Measurements from ENCODE around the gene CHST14. TPM values are rescaled to one million over a fixed set of nuclear protein-coding genes. Genes with fewer than 3 reads are reported as not detected.

The CHST14 gene
- total RNA-seq, 3 donors from 2014 or later (not counting 1 experiment from before 2014, with no cell fraction given), result 9.8 to 16.7 (median 12.9) TPM

DNA sequence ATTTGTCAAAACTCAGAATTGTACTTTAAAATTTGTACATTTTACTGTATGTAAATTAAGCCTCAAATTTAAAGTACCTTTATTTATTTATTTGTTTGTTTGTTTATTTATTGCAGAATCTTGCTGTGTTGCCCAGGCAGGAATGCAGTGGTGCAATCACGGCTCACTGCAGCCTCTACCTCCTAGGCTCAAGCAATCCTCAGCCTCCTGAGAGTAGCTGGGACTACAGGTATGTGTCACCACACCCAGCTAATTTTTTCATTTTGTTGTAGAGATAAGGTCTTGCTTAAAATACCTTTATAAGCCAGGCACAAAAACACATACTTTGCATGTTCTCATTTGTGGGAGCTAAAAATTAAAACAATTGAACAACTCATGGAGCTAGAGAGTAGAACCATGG is 37.4 kb downstream of the CHST14 start:
- Histone ChIP-seq H3K9me3 (ENCODE audit: control insufficient read depth, insufficient read depth, low read length) (no peaks in the 10 kb centered on the region), H3K36me3 (ENCODE audit: control insufficient read depth, insufficient read depth, low read length) (no peaks in the 10 kb centered on the region), H3K4me1 (ENCODE audit: control insufficient read depth, insufficient read depth, low read length) (peaks cover 20% of the 10 kb centered on the region), H3K4me3 (ENCODE audit: low read length) (no peak overlapping the region), H3K27me3 (ENCODE audit: control insufficient read depth, insufficient read depth, low read length) (peaks cover 30% of the 10 kb centered on the region), H3K27ac (ENCODE audit: low read length) (no peak overlapping the region)
- no peaks in the 10 kb centered on the region for H3K9me3 Mint-ChIP-seq
- ATAC-seq (no peak), DNase-seq (no peak)
- peaks cover 25 to 30% of the 10 kb centered on the region in 2 donors for H3K4me1 Mint-ChIP-seq
- intact Hi-C loops (cut with micrococcal nuclease), result loop anchor here (5.0 kb wide), 1 partner anchor 66 kb away; the partner anchor contains the start of gene BAHD1
- H3K27ac Mint-ChIP-seq, result no peak overlapping the region
- 80% methylated on average over 1 of the region's 1 CpG for WGBS (ENCODE audit: insufficient coverage)
- H3K4me3 Mint-ChIP-seq, result no peak overlapping the region
- no peaks in the 10 kb centered on the region for H3K36me3 Mint-ChIP-seq
- peaks cover 40 to 58% of the 10 kb centered on the region in 2 donors for H3K27me3 Mint-ChIP-seq (ENCODE audit: low read depth in 2 of 2)
- TF ChIP-seq, protein P1, sequence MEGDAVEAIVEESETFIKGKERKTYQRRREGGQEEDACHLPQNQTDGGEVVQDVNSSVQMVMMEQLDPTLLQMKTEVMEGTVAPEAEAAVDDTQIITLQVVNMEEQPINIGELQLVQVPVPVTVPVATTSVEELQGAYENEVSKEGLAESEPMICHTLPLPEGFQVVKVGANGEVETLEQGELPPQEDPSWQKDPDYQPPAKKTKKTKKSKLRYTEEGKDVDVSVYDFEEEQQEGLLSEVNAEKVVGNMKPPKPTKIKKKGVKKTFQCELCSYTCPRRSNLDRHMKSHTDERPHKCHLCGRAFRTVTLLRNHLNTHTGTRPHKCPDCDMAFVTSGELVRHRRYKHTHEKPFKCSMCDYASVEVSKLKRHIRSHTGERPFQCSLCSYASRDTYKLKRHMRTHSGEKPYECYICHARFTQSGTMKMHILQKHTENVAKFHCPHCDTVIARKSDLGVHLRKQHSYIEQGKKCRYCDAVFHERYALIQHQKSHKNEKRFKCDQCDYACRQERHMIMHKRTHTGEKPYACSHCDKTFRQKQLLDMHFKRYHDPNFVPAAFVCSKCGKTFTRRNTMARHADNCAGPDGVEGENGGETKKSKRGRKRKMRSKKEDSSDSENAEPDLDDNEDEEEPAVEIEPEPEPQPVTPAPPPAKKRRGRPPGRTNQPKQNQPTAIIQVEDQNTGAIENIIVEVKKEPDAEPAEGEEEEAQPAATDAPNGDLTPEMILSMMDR (IDR thresholded peaks at IDR 0.05), result no peak

GRCh38 chr15:40510201-40510600 is 39.4 kb downstream of the CHST14 start:
- no peak for DNase-seq
- no peaks in the 10 kb centered on the region for H3K9me3 ChIP-seq (ENCODE audit: control insufficient read depth, insufficient read depth, low read length)
- peaks cover 20% of the 10 kb centered on the region for H3K4me1 ChIP-seq (ENCODE audit: control insufficient read depth, insufficient read depth, low read length)
- 79% methylated on average over 2 of the region's 2 CpGs for WGBS (ENCODE audit: insufficient coverage)
- H3K36me3 ChIP-seq (ENCODE audit: control insufficient read depth, insufficient read depth, low read length), result no peaks in the 10 kb centered on the region
- no peak overlapping the region for H3K4me3 ChIP-seq (ENCODE audit: low read length)
- Mint-ChIP-seq H3K27me3 (ENCODE audit: low read depth in 2 of 2) (peaks cover 44 to 66% of the 10 kb centered on the region in 2 donors), H3K4me1 (peaks cover 25 to 30% of the 10 kb centered on the region in 2 donors), H3K4me3 (peak overlapping the region; percentile 56), H3K36me3 (no peaks in the 10 kb centered on the region), H3K9me3 (no peaks in the 10 kb centered on the region), H3K27ac (no peak overlapping the region)
- TF ChIP-seq, protein P1 (IDR thresholded peaks at IDR 0.05), result no peak
- H3K27me3 ChIP-seq (ENCODE audit: control insufficient read depth, insufficient read depth, low read length), result peaks cover 28% of the 10 kb centered on the region
- ATAC-seq, result no peak
- intact Hi-C loops (cut with micrococcal nuclease), result no loop called here
- no peak overlapping the region for H3K27ac ChIP-seq (ENCODE audit: low read length)

DNA sequence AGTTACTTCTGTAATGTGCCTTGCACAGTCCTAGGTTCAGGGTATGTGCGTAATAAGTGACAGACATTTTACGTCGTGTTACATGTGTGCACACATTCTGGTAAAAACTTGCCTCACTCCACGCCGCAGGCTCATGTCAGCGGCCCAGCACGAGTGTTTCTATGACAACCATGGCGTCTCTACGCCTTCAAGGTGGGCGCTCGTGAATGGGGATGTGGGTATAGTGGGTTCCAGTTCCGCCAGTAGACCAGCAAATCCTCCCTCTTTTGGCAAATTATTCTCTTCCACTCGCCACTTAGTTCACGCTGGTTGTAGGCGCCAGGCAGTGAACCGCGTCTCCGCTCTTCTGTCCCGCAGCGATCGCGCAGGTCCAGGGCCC is 40.3 kb downstream of the CHST14 start:
- 8% methylated on average over 19 of the region's 22 CpGs for WGBS (ENCODE audit: insufficient coverage)
- H3K27me3 Mint-ChIP-seq (ENCODE audit: low read depth in 2 of 2), result peaks cover 42 to 66% of the 10 kb centered on the region in 2 donors
- TF ChIP-seq, protein P1 (IDR thresholded peaks at IDR 0.05), result no peak
- Histone ChIP-seq H3K4me1 (ENCODE audit: control insufficient read depth, insufficient read depth, low read length) (peaks cover 20% of the 10 kb centered on the region), H3K36me3 (ENCODE audit: control insufficient read depth, insufficient read depth, low read length) (no peaks in the 10 kb centered on the region), H3K27me3 (ENCODE audit: control insufficient read depth, insufficient read depth, low read length) (peaks cover 28% of the 10 kb centered on the region), H3K9me3 (ENCODE audit: control insufficient read depth, insufficient read depth, low read length) (no peaks in the 10 kb centered on the region), H3K4me3 (ENCODE audit: low read length) (peak overlapping the region; percentile 20), H3K27ac (ENCODE audit: low read length) (no peak overlapping the region)
- intact Hi-C loops (cut with micrococcal nuclease), result no loop called here
- H3K36me3 Mint-ChIP-seq, result no peaks in the 10 kb centered on the region
- H3K4me1 Mint-ChIP-seq, result peaks cover 25 to 30% of the 10 kb centered on the region in 2 donors
- H3K9me3 Mint-ChIP-seq, result no peaks in the 10 kb centered on the region
- DNase-seq, result peak in 1 of 2 donors; percentile 54
- peak; percentile 54 to 64 (median 58) for ATAC-seq
- peak overlapping the region in 1 of 2 donors; percentile 71 for H3K27ac Mint-ChIP-seq
- H3K4me3 Mint-ChIP-seq, result peak overlapping the region; percentile 87

Measured in natural killer cell (primary cell).